ENCODE data around the gene TSPAN16.

Gene TSPAN16, protein sequence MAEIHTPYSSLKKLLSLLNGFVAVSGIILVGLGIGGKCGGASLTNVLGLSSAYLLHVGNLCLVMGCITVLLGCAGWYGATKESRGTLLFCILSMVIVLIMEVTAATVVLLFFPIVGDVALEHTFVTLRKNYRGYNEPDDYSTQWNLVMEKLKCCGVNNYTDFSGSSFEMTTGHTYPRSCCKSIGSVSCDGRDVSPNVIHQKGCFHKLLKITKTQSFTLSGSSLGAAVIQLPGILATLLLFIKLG

DNA sequence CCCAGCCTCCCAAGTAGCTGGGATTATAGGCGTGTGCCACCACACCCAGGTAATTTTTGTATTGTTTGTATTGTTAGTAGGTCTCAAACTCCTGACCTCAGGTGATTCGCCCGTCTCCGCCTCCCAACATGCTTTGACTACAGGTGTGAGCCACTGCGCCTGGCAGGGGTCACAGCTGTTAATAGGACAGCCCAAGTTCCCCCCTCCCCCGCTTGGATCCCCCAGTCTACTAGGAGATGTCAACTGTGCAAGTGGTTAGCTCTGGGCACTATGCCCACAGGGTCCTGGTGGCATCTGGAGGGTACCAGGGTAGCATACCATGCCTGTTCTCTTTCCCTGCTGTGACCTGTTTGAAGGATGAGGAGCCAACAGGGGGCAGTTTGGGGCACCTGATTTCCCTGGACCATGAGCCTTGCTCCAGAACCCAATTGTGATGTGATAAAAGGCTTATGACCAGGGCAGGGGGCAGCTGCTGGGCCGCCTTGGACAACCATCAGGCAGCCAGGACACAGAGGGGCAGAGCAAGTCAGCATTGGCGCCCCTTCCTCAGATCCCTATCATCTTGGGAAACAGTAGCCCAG, at the start of gene TSPAN16:
TSS of gene TSPAN16 (plus strand) at position 496 of the 581 bp plus-strand sequence. CDS start 138 bp downstream, outside the sequence.
- TF ChIP-seq, protein P1, sequence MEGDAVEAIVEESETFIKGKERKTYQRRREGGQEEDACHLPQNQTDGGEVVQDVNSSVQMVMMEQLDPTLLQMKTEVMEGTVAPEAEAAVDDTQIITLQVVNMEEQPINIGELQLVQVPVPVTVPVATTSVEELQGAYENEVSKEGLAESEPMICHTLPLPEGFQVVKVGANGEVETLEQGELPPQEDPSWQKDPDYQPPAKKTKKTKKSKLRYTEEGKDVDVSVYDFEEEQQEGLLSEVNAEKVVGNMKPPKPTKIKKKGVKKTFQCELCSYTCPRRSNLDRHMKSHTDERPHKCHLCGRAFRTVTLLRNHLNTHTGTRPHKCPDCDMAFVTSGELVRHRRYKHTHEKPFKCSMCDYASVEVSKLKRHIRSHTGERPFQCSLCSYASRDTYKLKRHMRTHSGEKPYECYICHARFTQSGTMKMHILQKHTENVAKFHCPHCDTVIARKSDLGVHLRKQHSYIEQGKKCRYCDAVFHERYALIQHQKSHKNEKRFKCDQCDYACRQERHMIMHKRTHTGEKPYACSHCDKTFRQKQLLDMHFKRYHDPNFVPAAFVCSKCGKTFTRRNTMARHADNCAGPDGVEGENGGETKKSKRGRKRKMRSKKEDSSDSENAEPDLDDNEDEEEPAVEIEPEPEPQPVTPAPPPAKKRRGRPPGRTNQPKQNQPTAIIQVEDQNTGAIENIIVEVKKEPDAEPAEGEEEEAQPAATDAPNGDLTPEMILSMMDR (IDR thresholded peaks at IDR 0.05; ENCODE audit: low read depth, low read length), result peak; percentile 18
- in situ Hi-C loops (cut with HindIII; ENCODE audit: low sequenced_read_pairs), result no loop called here
- no peak within 1 kb of the TSS for H3K4me3 ChIP-seq (ENCODE audit: low read depth, low read length)
- DNase-seq (ENCODE audit: low read depth, low spot score), result no peak

DNA sequence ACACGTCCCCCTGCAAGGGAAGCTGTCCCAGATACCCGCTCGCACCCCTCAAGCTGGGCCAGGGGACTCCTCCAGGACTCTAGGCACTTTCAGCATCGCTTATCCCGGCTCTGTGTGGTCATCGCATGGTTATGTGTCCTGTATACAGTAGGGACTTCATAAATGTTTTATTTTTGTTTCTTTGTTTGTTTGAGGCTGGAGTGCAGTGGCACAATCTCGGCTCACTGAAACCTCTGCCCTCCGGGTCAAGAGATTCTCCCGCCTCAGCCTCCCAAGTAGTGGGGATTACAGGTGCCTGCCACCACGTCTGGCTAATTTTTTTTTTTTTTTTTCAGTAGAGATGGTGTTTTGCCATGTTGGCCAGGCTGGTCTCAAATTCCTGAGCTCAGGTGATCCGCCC, 49.0 kb upstream of the TSPAN16 start:
- in situ Hi-C loops (cut with HindIII; ENCODE audit: low sequenced_read_pairs), result no loop called here
- no peak for DNase-seq (ENCODE audit: low read depth, low spot score)
- TF ChIP-seq, protein P1 (IDR thresholded peaks at IDR 0.05; ENCODE audit: low read depth, low read length), result no peak
- no peak overlapping the region for H3K4me3 ChIP-seq (ENCODE audit: low read depth, low read length)

DNA sequence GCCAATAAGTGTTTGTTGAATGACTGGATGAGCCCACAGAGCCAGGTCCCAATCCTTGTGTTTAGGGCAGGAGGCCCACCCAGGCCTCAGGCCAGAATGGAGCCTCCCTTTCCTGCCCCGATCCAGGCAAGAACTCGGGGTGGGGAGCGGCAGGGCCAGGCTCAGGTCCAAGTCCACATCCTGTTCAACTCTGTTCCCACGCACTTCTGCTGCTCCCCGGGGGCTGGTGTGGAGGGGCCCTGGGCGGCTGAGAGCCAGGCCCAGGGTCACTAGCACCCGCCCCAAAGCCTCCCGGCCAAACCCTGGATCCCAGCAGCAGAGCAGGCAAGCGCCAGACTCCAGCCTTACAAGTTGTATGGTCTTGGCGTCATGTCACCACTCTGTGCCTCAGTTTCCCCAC, 48.6 kb upstream of the TSPAN16 start:
- H3K4me3 ChIP-seq (ENCODE audit: low read depth, low read length), result no peak overlapping the region
- in situ Hi-C loops (cut with HindIII; ENCODE audit: low sequenced_read_pairs), result no loop called here
- DNase-seq (ENCODE audit: low read depth, low spot score), result no peak
- TF ChIP-seq, protein P1 (IDR thresholded peaks at IDR 0.05; ENCODE audit: low read depth, low read length), result no peak

DNA sequence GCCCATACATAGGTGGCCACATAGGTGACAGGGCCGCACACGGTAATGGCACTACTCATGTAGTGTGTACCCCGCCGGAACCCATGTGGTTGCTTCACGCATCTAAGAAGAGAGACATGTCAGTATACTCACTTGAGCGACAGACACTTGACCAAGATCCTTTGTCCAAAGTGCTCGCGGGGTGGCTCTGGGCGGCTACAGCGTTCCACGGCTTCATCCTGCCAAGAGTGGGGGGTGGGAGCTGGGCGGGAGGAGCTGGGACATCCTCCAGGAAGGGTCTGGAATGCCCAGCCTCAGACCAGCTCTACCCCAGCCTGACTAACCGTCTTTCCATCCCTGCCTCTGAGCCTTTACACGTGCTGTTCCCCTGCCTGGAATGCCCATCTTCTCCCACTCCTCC, 48.0 kb upstream of the TSPAN16 start:
- TF ChIP-seq, protein P1 (IDR thresholded peaks at IDR 0.05; ENCODE audit: low read depth, low read length), result no peak
- in situ Hi-C loops (cut with HindIII; ENCODE audit: low sequenced_read_pairs), result no loop called here

DNA sequence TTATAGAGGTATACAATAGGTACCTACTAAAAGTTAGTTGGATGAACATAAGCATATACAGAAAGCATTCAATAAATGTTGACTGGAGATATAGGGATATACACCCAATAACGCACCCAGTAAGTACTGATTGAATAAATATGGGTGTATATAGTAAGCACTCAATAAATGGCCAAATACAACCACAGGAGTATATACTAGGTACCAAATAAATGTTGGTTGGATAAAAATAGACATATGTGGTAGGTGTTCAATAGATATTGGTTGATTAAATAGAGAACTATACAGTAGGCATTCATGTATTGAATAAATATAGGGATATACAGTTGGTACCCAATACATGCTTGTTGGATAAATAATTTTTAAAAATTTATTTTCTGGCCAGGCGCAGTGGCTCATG, 47.1 kb upstream of the TSPAN16 start:
- H3K4me3 ChIP-seq (ENCODE audit: low read depth, low read length), result no peak overlapping the region
- TF ChIP-seq, protein P1 (IDR thresholded peaks at IDR 0.05; ENCODE audit: low read depth, low read length), result no peak
- in situ Hi-C loops (cut with HindIII; ENCODE audit: low sequenced_read_pairs), result no loop called here
- DNase-seq (ENCODE audit: low read depth, low spot score), result no peak

More for the DNA sequence above, 48.0 kb upstream of the TSPAN16 start:
- no peak overlapping the region for H3K4me3 ChIP-seq (ENCODE audit: low read depth, low read length)
- no peak for DNase-seq (ENCODE audit: low read depth, low spot score)

DNA sequence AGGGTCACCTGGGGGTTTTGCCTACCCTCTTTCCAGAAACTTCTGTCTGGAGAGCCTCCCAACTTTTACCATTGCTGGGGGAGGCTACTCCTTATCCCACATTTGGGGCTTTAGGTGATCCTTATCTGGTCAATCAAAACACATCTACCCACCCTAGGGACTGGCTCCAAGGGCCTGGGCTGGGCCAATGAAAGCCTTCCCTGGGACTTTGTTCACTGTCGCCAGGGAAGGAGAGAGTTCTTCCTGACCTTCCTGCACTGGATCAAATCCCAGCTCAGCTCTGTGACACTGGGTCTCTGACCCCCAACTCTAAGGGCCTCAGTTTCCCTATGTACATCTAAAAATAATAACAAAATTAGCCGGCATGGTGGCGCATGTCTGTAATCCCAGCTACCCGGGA, 44.7 kb upstream of the TSPAN16 start:
- no peak for DNase-seq (ENCODE audit: low read depth, low spot score)
- in situ Hi-C loops (cut with HindIII; ENCODE audit: low sequenced_read_pairs), result no loop called here
- TF ChIP-seq, protein P1 (IDR thresholded peaks at IDR 0.05; ENCODE audit: low read depth, low read length), result no peak
- H3K4me3 ChIP-seq (ENCODE audit: low read depth, low read length), result no peak overlapping the region
